ENCODE results near the gene TRIM28. TPM values are rescaled to one million over a fixed set of nuclear protein-coding genes. Genes with fewer than 3 reads are reported as not detected.

The TRIM28 gene
- total RNA-seq, 2 donors from 2014 or later: 809 to 859 TPM

GRCh38 chr19:58509731-58510083 lies 34.2 kb upstream of the TRIM28 start:
- no peak overlapping the region for H3K9ac ChIP-seq (ENCODE audit: extremely low read depth, low read length, poor library complexity, severe bottlenecking)
- Mint-ChIP-seq H3K4me3 (no peak overlapping the region), H3K27ac (no peak overlapping the region), H3K9me3 (peaks cover 25% of the 10 kb centered on the region), H3K27me3 (ENCODE audit: insufficient read depth) (peaks cover 5% of the 10 kb centered on the region), H3K36me3 (ENCODE audit: low read depth) (peaks cover 3% of the 10 kb centered on the region), H3K4me1 (no peaks in the 10 kb centered on the region)
- no peak for DNase-seq
- TF ChIP-seq, protein P1, sequence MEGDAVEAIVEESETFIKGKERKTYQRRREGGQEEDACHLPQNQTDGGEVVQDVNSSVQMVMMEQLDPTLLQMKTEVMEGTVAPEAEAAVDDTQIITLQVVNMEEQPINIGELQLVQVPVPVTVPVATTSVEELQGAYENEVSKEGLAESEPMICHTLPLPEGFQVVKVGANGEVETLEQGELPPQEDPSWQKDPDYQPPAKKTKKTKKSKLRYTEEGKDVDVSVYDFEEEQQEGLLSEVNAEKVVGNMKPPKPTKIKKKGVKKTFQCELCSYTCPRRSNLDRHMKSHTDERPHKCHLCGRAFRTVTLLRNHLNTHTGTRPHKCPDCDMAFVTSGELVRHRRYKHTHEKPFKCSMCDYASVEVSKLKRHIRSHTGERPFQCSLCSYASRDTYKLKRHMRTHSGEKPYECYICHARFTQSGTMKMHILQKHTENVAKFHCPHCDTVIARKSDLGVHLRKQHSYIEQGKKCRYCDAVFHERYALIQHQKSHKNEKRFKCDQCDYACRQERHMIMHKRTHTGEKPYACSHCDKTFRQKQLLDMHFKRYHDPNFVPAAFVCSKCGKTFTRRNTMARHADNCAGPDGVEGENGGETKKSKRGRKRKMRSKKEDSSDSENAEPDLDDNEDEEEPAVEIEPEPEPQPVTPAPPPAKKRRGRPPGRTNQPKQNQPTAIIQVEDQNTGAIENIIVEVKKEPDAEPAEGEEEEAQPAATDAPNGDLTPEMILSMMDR (conservative IDR thresholded peaks at IDR 0.05): no peak
- no peak overlapping the region for H3K4me3 ChIP-seq (ENCODE audit: low read length)
- H3K9me3 ChIP-seq (ENCODE audit: control insufficient read depth, low read length): peaks cover 10% of the 10 kb centered on the region
- no peaks in the 10 kb centered on the region for H3K27me3 ChIP-seq (ENCODE audit: control insufficient read depth, insufficient read depth, low read length, poor library complexity, severe bottlenecking)
- no peaks in the 10 kb centered on the region for H3K36me3 ChIP-seq (ENCODE audit: control insufficient read depth, insufficient read depth, low read length)
- no peak overlapping the region for H3K27ac ChIP-seq (ENCODE audit: low read depth, low read length)
- H3K4me1 ChIP-seq (ENCODE audit: control insufficient read depth, insufficient read depth, low read length): no peaks in the 10 kb centered on the region
- WGBS, 2 experiments (ENCODE audit: insufficient coverage in 1 of 2, insufficient read length in 1 of 2): 91 to 97% methylated on average over 11 of the region's 11 CpGs

DNA sequence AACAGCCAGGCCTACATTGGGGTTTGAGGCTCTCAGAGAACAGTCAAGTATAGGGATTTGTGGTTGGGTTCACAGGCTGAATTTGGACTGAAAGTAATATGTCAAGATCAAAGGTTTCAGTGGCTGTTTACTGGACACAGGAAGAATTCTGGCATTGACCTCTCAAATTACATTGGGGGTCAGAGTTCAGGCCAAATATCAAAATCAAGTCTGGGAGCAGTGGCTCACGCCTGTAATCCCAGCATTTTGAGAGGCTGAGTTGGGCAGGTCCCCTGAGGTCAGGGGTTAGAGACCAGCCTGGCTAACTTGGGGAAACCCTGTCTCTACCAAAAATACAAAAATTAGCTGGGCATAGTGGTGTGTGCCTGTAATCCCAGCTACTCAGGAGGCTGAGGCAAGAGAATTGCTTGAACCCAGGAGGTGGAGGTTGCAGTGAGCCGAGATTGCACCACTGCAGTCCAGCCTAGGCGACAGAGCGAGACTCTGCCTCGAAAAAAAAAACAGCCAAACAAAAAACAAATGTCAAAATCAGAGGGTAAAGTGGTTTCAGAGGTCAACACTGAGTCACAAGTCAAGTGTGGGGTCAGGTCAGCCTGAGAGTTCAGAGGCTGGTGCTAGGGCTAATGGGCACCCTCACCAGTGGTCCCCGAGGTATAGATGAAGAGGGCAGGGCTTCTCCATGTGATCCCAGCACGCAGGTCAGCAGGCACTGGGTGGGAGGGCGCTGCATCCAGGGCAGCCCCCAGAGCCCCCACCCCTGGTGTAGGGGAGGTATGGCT lies 33.6 kb upstream of the TRIM28 start:
- peaks cover under 1% of the 10 kb centered on the region for H3K4me1 Mint-ChIP-seq
- H3K4me3 ChIP-seq (ENCODE audit: low read length): no peak overlapping the region
- H3K9me3 Mint-ChIP-seq: peaks cover 25% of the 10 kb centered on the region
- H3K4me1 ChIP-seq (ENCODE audit: control insufficient read depth, insufficient read depth, low read length): no peaks in the 10 kb centered on the region
- H3K36me3 Mint-ChIP-seq (ENCODE audit: low read depth): peaks cover 6% of the 10 kb centered on the region
- H3K27me3 Mint-ChIP-seq (ENCODE audit: insufficient read depth): peaks cover 5% of the 10 kb centered on the region
- 85 to 96% methylated on average over 4 to 8 of the region's 8 CpGs for WGBS, 2 experiments (ENCODE audit: insufficient coverage in 1 of 2, insufficient read length in 1 of 2)
- TF ChIP-seq, protein P1 (conservative IDR thresholded peaks at IDR 0.05): no peak
- no peaks in the 10 kb centered on the region for H3K36me3 ChIP-seq (ENCODE audit: control insufficient read depth, insufficient read depth, low read length)
- H3K27me3 ChIP-seq (ENCODE audit: control insufficient read depth, insufficient read depth, low read length, poor library complexity, severe bottlenecking): no peaks in the 10 kb centered on the region
- no peak overlapping the region for H3K9ac ChIP-seq (ENCODE audit: extremely low read depth, low read length, poor library complexity, severe bottlenecking)
- no peak overlapping the region for H3K27ac ChIP-seq (ENCODE audit: low read depth, low read length)
- no peak overlapping the region for H3K4me3 Mint-ChIP-seq
- DNase-seq: no peak
- peaks cover 10% of the 10 kb centered on the region for H3K9me3 ChIP-seq (ENCODE audit: control insufficient read depth, low read length)
- no peak overlapping the region for H3K27ac Mint-ChIP-seq

DNA sequence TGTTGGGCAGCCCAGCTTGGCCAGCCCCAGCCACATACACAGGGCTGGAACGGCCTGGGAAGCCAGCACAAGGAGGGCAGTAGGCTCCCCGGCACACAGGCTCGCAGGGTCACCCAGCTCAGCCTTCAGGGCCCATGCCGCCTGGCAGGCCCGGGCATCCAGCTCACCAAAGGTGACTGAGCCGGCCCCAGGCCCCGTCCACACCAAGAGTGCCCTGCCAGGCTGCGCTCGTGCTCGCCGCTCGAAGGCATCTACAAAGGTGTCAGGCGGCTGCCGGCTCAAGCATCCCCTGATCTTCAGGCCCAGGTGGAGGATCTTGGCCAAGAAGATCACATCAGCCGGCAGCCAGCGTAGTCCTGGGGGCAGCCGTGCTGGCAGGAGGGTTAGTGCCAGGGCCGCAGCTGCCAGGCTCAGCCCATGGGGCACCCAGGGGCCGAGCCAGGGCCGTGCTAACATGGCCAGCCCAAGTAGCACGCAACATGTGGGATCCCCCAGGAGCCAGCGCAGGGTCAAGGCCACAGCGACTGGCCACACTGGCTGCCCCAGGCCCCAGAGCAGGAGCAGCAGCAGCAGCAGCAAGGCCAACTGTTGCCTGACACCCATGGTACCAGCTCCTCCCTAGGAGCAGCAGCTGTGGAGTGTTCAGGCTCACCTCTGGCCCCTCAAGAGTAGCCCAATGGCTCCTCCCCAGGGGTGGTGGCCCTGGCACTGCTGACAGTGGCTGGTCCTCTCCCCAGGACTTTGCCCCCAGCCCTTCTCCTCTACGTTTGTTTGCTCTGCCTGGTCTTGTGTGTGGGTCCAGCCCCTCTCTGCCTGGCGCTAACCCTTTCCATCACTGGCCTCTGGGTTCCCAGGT lies 32.3 kb upstream of the TRIM28 start, which contains the start of gene SLC27A5:
SLC27A5 (minus strand) TSS at position 640 of the 856 bp plus-strand sequence; CDS start at position 603, 37 bp downstream.
- no peak within 1 kb of the TSS for H3K27ac ChIP-seq (ENCODE audit: low read depth, low read length)
- H3K27ac Mint-ChIP-seq: no peak within 1 kb of the TSS
- H3K4me3 ChIP-seq (ENCODE audit: low read length): no peak within 1 kb of the TSS
- no peak within 1 kb of the TSS for H3K9ac ChIP-seq (ENCODE audit: extremely low read depth, low read length, poor library complexity, severe bottlenecking)
- H3K9me3 ChIP-seq (ENCODE audit: control insufficient read depth, low read length): peaks cover 10% of the 10 kb centered on the region
- WGBS, 2 experiments (ENCODE audit: insufficient coverage in 1 of 2, insufficient read length in 1 of 2): 89 to 92% methylated on average over 19 to 25 of the region's 25 CpGs
- peaks cover 9% of the 10 kb centered on the region for H3K36me3 ChIP-seq (ENCODE audit: control insufficient read depth, insufficient read depth, low read length)
- TF ChIP-seq, protein P1 (conservative IDR thresholded peaks at IDR 0.05): no peak
- peaks cover 22% of the 10 kb centered on the region for H3K9me3 Mint-ChIP-seq
- peaks cover 10% of the 10 kb centered on the region for H3K4me1 Mint-ChIP-seq
- peaks cover 5% of the 10 kb centered on the region for H3K27me3 Mint-ChIP-seq (ENCODE audit: insufficient read depth)
- H3K4me1 ChIP-seq (ENCODE audit: control insufficient read depth, insufficient read depth, low read length): no peaks in the 10 kb centered on the region
- no peaks in the 10 kb centered on the region for H3K27me3 ChIP-seq (ENCODE audit: control insufficient read depth, insufficient read depth, low read length, poor library complexity, severe bottlenecking)
- no peak for DNase-seq
- H3K4me3 Mint-ChIP-seq: no peak within 1 kb of the TSS
- peaks cover 16% of the 10 kb centered on the region for H3K36me3 Mint-ChIP-seq (ENCODE audit: low read depth)
